T-helper 1 cell treated with Interleukin-12 subunit alpha and Interleukin-12 subunit beta and Interleukin-4 antibody, amounts not matched to agents 30 μg/mL and 1 μg/mL, for 36 hours (primary cell): Measurements from ENCODE around the gene MCRS1.
"Not testable (repeated sequence)": the region's sequence is repeated elsewhere in the genome, so short reads cannot be mapped to it uniquely, and the experiment has no call there.

Source experiments
- H3K27ac Mint-ChIP-seq: one replicate; pipeline ENCODE4 v1.8.0; 2021; ENCODE audit warnings: mild to moderate bottlenecking, mixed read lengths
- H3K27me3 Mint-ChIP-seq: one replicate; pipeline ENCODE4 v1.8.0; 2021; ENCODE audit warnings: low read depth, mixed read lengths
- H3K36me3 Mint-ChIP-seq: one replicate; pipeline ENCODE4 v1.8.0; 2021; ENCODE audit warnings: low read depth, mixed read lengths
- H3K4me1 Mint-ChIP-seq: one replicate; pipeline ENCODE4 v1.8.0; 2021; ENCODE audit warnings: low read depth, mixed read lengths
- H3K4me3 Mint-ChIP-seq: one replicate; pipeline ENCODE4 v1.8.0; 2021; ENCODE audit warnings: mild to moderate bottlenecking, moderate library complexity, mixed read lengths
- H3K9me3 Mint-ChIP-seq: one replicate; pipeline ENCODE4 v1.8.0; 2021; ENCODE audit warnings: mixed read lengths

Gene MCRS1

GRCh38 chr12:49534122-49534521 lies 33.8 kb downstream of the MCRS1 start:
- not testable (repeated sequence) for H3K4me3 Mint-ChIP-seq, H3K4me1 Mint-ChIP-seq, H3K36me3 Mint-ChIP-seq, H3K27ac Mint-ChIP-seq, H3K9me3 Mint-ChIP-seq
- peaks cover 34% of the 10 kb centered on the region for H3K27me3 Mint-ChIP-seq

- peaks cover 33% of the 10 kb centered on the region for H3K27me3 Mint-ChIP-seq
- no peaks in the 10 kb centered on the region for H3K36me3 Mint-ChIP-seq
- no peak overlapping the region for H3K27ac Mint-ChIP-seq
- H3K4me1 Mint-ChIP-seq, result peaks cover 2% of the 10 kb centered on the region
- H3K4me3 Mint-ChIP-seq, result no peak overlapping the region
- H3K9me3 Mint-ChIP-seq, result no peaks in the 10 kb centered on the region
These were observed 34.6 kb downstream of the MCRS1 start for GRCh38 chr12:49533331-49533730.

- no peak overlapping the region for H3K4me3 Mint-ChIP-seq
- H3K36me3 Mint-ChIP-seq, result no peaks in the 10 kb centered on the region
- H3K27ac Mint-ChIP-seq, result no peak overlapping the region
- H3K9me3 Mint-ChIP-seq, result no peaks in the 10 kb centered on the region
- no peaks in the 10 kb centered on the region for H3K4me1 Mint-ChIP-seq
- H3K27me3 Mint-ChIP-seq, result peaks cover 17% of the 10 kb centered on the region
These were observed 36.2 kb downstream of the MCRS1 start for GRCh38 chr12:49531745-49532144.

- Mint-ChIP-seq H3K36me3 (peaks cover 3% of the 10 kb centered on the region), H3K4me1 (no peaks in the 10 kb centered on the region), H3K9me3 (no peaks in the 10 kb centered on the region), H3K4me3 (no peak overlapping the region), H3K27ac (no peak overlapping the region), H3K27me3 (no peaks in the 10 kb centered on the region)
These were observed 38.5 kb downstream of the MCRS1 start for GRCh38 chr12:49529414-49529813.

GRCh38 chr12:49527361-49528130 lies 40.4 kb downstream of the MCRS1 start:
- Mint-ChIP-seq H3K27me3 (no peaks in the 10 kb centered on the region), H3K4me1 (no peaks in the 10 kb centered on the region), H3K27ac (no peak overlapping the region), H3K36me3 (peaks cover 5% of the 10 kb centered on the region), H3K9me3 (no peaks in the 10 kb centered on the region), H3K4me3 (no peak overlapping the region)

GRCh38 chr12:49525942-49526341 lies 42.0 kb downstream of the MCRS1 start:
- Mint-ChIP-seq H3K36me3 (peaks cover 7% of the 10 kb centered on the region), H3K27ac (no peak overlapping the region), H3K4me3 (no peak overlapping the region), H3K9me3 (no peaks in the 10 kb centered on the region), H3K27me3 (no peaks in the 10 kb centered on the region), H3K4me1 (no peaks in the 10 kb centered on the region)

GRCh38 chr12:49524660-49525324 lies 43.1 kb downstream of the MCRS1 start:
- peaks cover 7% of the 10 kb centered on the region for H3K36me3 Mint-ChIP-seq
- no peaks in the 10 kb centered on the region for H3K9me3 Mint-ChIP-seq
- H3K4me1 Mint-ChIP-seq, result no peaks in the 10 kb centered on the region
- no peak overlapping the region for H3K4me3 Mint-ChIP-seq
- no peaks in the 10 kb centered on the region for H3K27me3 Mint-ChIP-seq
- no peak overlapping the region for H3K27ac Mint-ChIP-seq

- Mint-ChIP-seq H3K27ac (no peak overlapping the region), H3K36me3 (peaks cover 7% of the 10 kb centered on the region), H3K27me3 (no peaks in the 10 kb centered on the region), H3K4me3 (no peak overlapping the region), H3K9me3 (no peaks in the 10 kb centered on the region), H3K4me1 (peaks cover 2% of the 10 kb centered on the region)
These were observed 46.6 kb downstream of the MCRS1 start for GRCh38 chr12:49521389-49521788.

- H3K9me3 Mint-ChIP-seq, result no peaks in the 10 kb centered on the region
- H3K36me3 Mint-ChIP-seq, result peaks cover 4% of the 10 kb centered on the region
- H3K4me3 Mint-ChIP-seq, result no peak overlapping the region
- H3K27me3 Mint-ChIP-seq, result no peaks in the 10 kb centered on the region
- no peak overlapping the region for H3K27ac Mint-ChIP-seq
- H3K4me1 Mint-ChIP-seq, result peaks cover 2% of the 10 kb centered on the region
These were observed 48.4 kb downstream of the MCRS1 start for GRCh38 chr12:49519574-49519936.

- Mint-ChIP-seq H3K9me3 (no peaks in the 10 kb centered on the region), H3K4me3 (no peak overlapping the region), H3K36me3 (peaks cover 4% of the 10 kb centered on the region), H3K4me1 (peaks cover 2% of the 10 kb centered on the region), H3K27me3 (no peaks in the 10 kb centered on the region), H3K27ac (no peak overlapping the region)
These were observed 48.9 kb downstream of the MCRS1 start for GRCh38 chr12:49518914-49519573.

GRCh38 chr12:49515266-49515665 lies 52.7 kb downstream of the MCRS1 start:
- peaks cover 2% of the 10 kb centered on the region for H3K4me1 Mint-ChIP-seq
- no peaks in the 10 kb centered on the region for H3K27me3 Mint-ChIP-seq
- H3K27ac Mint-ChIP-seq, result no peak overlapping the region
- peaks cover 2% of the 10 kb centered on the region for H3K36me3 Mint-ChIP-seq
- H3K4me3 Mint-ChIP-seq, result no peak overlapping the region
- H3K9me3 Mint-ChIP-seq, result no peaks in the 10 kb centered on the region

GRCh38 chr12:49512546-49512945 lies 55.4 kb downstream of the MCRS1 start:
- H3K36me3 Mint-ChIP-seq, result peaks cover 2% of the 10 kb centered on the region

GRCh38 chr12:49511410-49511809 lies 56.5 kb downstream of the MCRS1 start:
- Mint-ChIP-seq H3K27me3 (no peaks in the 10 kb centered on the region), H3K4me1 (no peaks in the 10 kb centered on the region), H3K36me3 (peaks cover 2% of the 10 kb centered on the region), H3K27ac (no peak overlapping the region), H3K4me3 (no peak overlapping the region), H3K9me3 (no peaks in the 10 kb centered on the region)

More at GRCh38 chr12:49512546-49512945, 55.4 kb downstream of the MCRS1 start:
- no peaks in the 10 kb centered on the region for H3K27me3 Mint-ChIP-seq
- no peaks in the 10 kb centered on the region for H3K9me3 Mint-ChIP-seq
- H3K4me3 Mint-ChIP-seq, result no peak overlapping the region
- no peaks in the 10 kb centered on the region for H3K4me1 Mint-ChIP-seq
- H3K27ac Mint-ChIP-seq, result no peak overlapping the region

- not testable (repeated sequence) for H3K27ac Mint-ChIP-seq, H3K36me3 Mint-ChIP-seq, H3K9me3 Mint-ChIP-seq, H3K4me3 Mint-ChIP-seq, H3K4me1 Mint-ChIP-seq, H3K27me3 Mint-ChIP-seq
These were observed 58.3 kb downstream of the MCRS1 start for GRCh38 chr12:49509681-49510080.
